Glutamatergic neuron (in vitro differentiated cells): ENCODE data around the gene SLC26A1. TPM values are rescaled to one million over a fixed set of nuclear protein-coding genes. Genes with fewer than 3 reads are reported as not detected.

Experiments used
- DNase-seq: peaks from one replicate; pipeline ENCODE4 v3.0.0; 2022
- H3K27ac Mint-ChIP-seq: one replicate; pipeline ENCODE4 v1.8.0; 2020; ENCODE audit warnings: mild to moderate bottlenecking, mixed read lengths, inconsistent platforms; ENCODE audit not compliant: unreplicated experiment
- H3K27me3 Mint-ChIP-seq: one replicate; pipeline ENCODE4 v1.8.0; 2020; ENCODE audit warnings: mild to moderate bottlenecking, moderate library complexity, mixed read lengths, inconsistent platforms; ENCODE audit not compliant: unreplicated experiment
- H3K36me3 Mint-ChIP-seq: one replicate; pipeline ENCODE4 v1.8.0; 2020; ENCODE audit warnings: mild to moderate bottlenecking, mixed read lengths, inconsistent platforms; ENCODE audit not compliant: unreplicated experiment
- H3K4me1 Mint-ChIP-seq: one replicate; pipeline ENCODE4 v1.8.0; 2020; ENCODE audit warnings: mild to moderate bottlenecking, low read depth, mixed read lengths, inconsistent platforms; ENCODE audit not compliant: unreplicated experiment
- H3K4me3 Mint-ChIP-seq: one replicate; pipeline ENCODE4 v1.8.0; 2020; ENCODE audit warnings: mild to moderate bottlenecking, mixed read lengths, inconsistent platforms; ENCODE audit not compliant: unreplicated experiment
- H3K9me3 Mint-ChIP-seq: one replicate; pipeline ENCODE4 v1.8.0; 2020; ENCODE audit warnings: mild to moderate bottlenecking, moderate library complexity, mixed read lengths, inconsistent platforms; ENCODE audit not compliant: unreplicated experiment
- total RNA-seq: library from RNA; stranded (reverse); fragmentation: NEBNext Ultra II Directional; extraction: Animal tissue kit (Norgen Biotek cat#: 25700); gene quantifications from one replicate; pipeline ENCODE4 v1.2.1, GENCODE V29; 2021; ENCODE audit not compliant: unreplicated experiment
- TF ChIP-seq, protein P1 (sequence below): fragments of 200-600 bp; sonication (generic); IDR thresholded peaks from one replicate; pipeline ENCODE4 v1.5.0; 2021; ENCODE audit not compliant: partially characterized antibody, unreplicated experiment

SLC26A1 gene
- total RNA-seq, 1 donor from 2014 or later = 0.54 TPM

DNA sequence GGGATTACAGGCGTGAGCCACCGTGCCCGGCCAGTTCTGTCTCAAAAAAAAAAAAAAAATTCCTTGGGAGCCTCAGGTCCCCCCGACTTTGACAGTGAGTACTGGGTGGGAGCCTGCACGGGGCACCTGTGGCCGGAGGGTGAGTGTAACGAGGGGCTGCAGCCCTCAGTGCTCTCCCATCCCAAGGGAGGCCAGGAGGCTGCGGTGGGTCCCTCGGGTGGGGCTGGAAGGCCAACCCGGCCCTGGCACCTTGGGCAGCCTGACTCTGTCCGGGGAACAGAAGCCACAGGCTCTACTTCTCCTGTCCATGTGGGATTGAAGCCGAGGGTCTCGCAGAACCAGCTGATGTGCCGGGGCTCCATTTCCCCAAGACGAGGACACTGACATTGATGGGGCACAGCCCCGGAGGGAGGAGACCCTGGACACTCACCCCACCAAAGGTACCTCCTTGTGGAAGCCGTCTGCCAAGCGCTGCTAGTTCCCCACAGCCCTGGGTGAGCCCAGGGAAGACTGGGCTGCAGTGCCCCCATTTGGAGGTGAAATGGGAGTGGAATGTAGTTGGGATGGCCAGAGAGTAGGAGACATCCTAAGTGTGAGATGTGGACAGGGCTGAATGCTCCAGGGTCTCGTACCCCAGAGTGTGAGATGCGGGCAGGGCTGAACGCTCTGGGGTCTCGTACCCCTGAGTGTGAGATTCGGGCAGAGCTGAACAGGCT is 2.3 kb upstream of the SLC26A1 start:
- Mint-ChIP-seq H3K9me3 (peaks cover 6% of the 10 kb centered on the region), H3K4me1 (peaks cover 3% of the 10 kb centered on the region), H3K4me3 (no peak overlapping the region), H3K36me3 (no peaks in the 10 kb centered on the region), H3K27me3 (peaks cover 12% of the 10 kb centered on the region), H3K27ac (no peak overlapping the region)
- no peak for DNase-seq
- TF ChIP-seq, protein P1, sequence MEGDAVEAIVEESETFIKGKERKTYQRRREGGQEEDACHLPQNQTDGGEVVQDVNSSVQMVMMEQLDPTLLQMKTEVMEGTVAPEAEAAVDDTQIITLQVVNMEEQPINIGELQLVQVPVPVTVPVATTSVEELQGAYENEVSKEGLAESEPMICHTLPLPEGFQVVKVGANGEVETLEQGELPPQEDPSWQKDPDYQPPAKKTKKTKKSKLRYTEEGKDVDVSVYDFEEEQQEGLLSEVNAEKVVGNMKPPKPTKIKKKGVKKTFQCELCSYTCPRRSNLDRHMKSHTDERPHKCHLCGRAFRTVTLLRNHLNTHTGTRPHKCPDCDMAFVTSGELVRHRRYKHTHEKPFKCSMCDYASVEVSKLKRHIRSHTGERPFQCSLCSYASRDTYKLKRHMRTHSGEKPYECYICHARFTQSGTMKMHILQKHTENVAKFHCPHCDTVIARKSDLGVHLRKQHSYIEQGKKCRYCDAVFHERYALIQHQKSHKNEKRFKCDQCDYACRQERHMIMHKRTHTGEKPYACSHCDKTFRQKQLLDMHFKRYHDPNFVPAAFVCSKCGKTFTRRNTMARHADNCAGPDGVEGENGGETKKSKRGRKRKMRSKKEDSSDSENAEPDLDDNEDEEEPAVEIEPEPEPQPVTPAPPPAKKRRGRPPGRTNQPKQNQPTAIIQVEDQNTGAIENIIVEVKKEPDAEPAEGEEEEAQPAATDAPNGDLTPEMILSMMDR = no peak

GRCh38 chr4:992297-993110 is 700 bp downstream of the SLC26A1 start:
- Mint-ChIP-seq H3K27me3 (peaks cover 2% of the 10 kb centered on the region), H3K4me3 (no peak overlapping the region), H3K27ac (no peak overlapping the region), H3K36me3 (no peaks in the 10 kb centered on the region), H3K9me3 (peaks cover 3% of the 10 kb centered on the region), H3K4me1 (no peaks in the 10 kb centered on the region)
- DNase-seq = peak; percentile 27
- TF ChIP-seq, protein P1 = no peak

GRCh38 chr4:991451-992296 is 1.5 kb downstream of the SLC26A1 start:
- H3K4me3 Mint-ChIP-seq = no peak overlapping the region
- H3K27me3 Mint-ChIP-seq = peaks cover 2% of the 10 kb centered on the region
- TF ChIP-seq, protein P1 = no peak
- peak; percentile 13 for DNase-seq
- H3K27ac Mint-ChIP-seq = no peak overlapping the region
- no peaks in the 10 kb centered on the region for H3K36me3 Mint-ChIP-seq
- no peaks in the 10 kb centered on the region for H3K4me1 Mint-ChIP-seq
- peaks cover 3% of the 10 kb centered on the region for H3K9me3 Mint-ChIP-seq

GRCh38 chr4:990746-991367 is 2.3 kb downstream of the SLC26A1 start:
- DNase-seq = peak; percentile 10
- TF ChIP-seq, protein P1 = no peak
- Mint-ChIP-seq H3K27ac (no peak overlapping the region), H3K4me3 (no peak overlapping the region), H3K27me3 (peaks cover 4% of the 10 kb centered on the region), H3K36me3 (no peaks in the 10 kb centered on the region), H3K4me1 (peaks cover 2% of the 10 kb centered on the region), H3K9me3 (peaks cover 3% of the 10 kb centered on the region)
